SH-SY5Y (cell line): ENCODE results near the gene SLC39A2.

ENCODE experiments used
- GATA2 ChIP-seq: IDR thresholded peaks from 2 replicates; pipeline ENCODE4 v1.6.1; 2011; ENCODE audit warnings: mild to moderate bottlenecking, low read depth, low read length
- GATA3 ChIP-seq: IDR thresholded peaks from 2 replicates; pipeline ENCODE4 v1.6.1; 2011; ENCODE audit warnings: low read depth, mild to moderate bottlenecking, low read length, moderate library complexity

DNA sequence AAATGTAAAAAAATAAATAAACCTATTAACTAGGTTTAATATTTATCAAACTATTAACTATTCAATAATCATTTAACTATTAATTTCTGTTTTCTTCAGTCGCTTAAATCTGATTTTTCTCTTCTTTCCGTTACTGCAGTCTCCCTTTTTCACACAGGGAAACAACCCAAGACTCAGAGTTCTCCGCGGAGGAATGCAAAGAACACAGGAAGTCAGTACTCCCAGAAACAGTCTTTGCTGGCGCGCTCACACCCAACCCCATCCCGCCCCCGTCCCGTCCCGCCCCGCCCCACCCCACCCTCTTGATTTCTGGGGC is 9.7 kb upstream of the SLC39A2 start:
- no peak for TF ChIP-seq GATA2
- TF ChIP-seq GATA3, result no peak
